Endothelial cell of umbilical vein (primary cell): ENCODE data around the gene PRKAR1B. TPM values are rescaled to one million over a fixed set of nuclear protein-coding genes. Genes with fewer than 3 reads are reported as not detected.

ENCODE experiments used
- BruUV-seq: library from RNA; stranded (reverse); fragments of 400-500 nt; replicated peaks from 2 replicates; lab custom pipeline; 2021; lab: Mats Ljungman, UMichigan
- CTCF ChIA-PET: fragments of 300-600, 350-600 bp; sonication (Branson Sonifier 250); formaldehyde crosslinking; loops from one replicate; lab custom pipeline; 2021; ENCODE audit warnings: antibody characterized with exemption, inconsistent platforms; lab: Charles Lee
- POLR2A ChIA-PET: fragments of 300-600, 350-600 bp; sonication (Branson Sonifier 250); formaldehyde crosslinking; loops from one replicate; lab custom pipeline; 2021; ENCODE audit warnings: antibody characterized with exemption, inconsistent platforms; lab: Charles Lee
- DNase-seq: peaks from one replicate; pipeline ENCODE4 v3.0.0-alpha.2; 2011; ENCODE audit warnings: low read depth, low spot score
- FAIRE-seq: peaks from 2 replicates; lab custom pipeline; 2011; peaks lifted over from hg19 to GRCh38; lab: Jason Lieb, UNC
- H2AFZ ChIP-seq: 2 replicates; pipeline ENCODE4 v1.6.0; 2012; ENCODE audit warnings: low read depth, low read length, control low read depth, inconsistent platforms
- H3K27ac ChIP-seq: 2 replicates; pipeline ENCODE4 v1.5.1; 2011; ENCODE audit warnings: low read depth, mild to moderate bottlenecking, control low read depth, low read length, moderate library complexity; ENCODE audit not compliant: insufficient read depth
- H3K27me3 ChIP-seq, 2 experiments: 2 replicates each; pipeline versions ENCODE4 v1.6.0 to v1.6.1; 2011; ENCODE audit warnings: low read length in 2 of 2, mixed read lengths in 1 of 2; ENCODE audit not compliant: control insufficient read depth in 2 of 2, insufficient read depth in 2 of 2
- H3K36me3 ChIP-seq, 2 experiments: 2 replicates in 1 of 2; 3 replicates in 1 of 2; pipeline ENCODE4 v1.5.1; 2011; ENCODE audit warnings: low read length in 2 of 2, mild to moderate bottlenecking in 1 of 2, moderate library complexity in 1 of 2; ENCODE audit not compliant: control insufficient read depth in 2 of 2, insufficient read depth in 2 of 2; ENCODE audit errors: extremely low read depth in 1 of 2
- H3K4me1 ChIP-seq: 3 replicates; pipeline ENCODE4 v1.5.1; 2011; ENCODE audit warnings: mild to moderate bottlenecking, low read length; ENCODE audit not compliant: control insufficient read depth, insufficient read depth; ENCODE audit errors: extremely low read depth
- H3K4me2 ChIP-seq: 2 replicates; pipeline ENCODE4 v1.6.1; 2011; ENCODE audit warnings: low read length, control low read depth, mixed read lengths; ENCODE audit not compliant: insufficient read depth
- H3K4me3 ChIP-seq, 3 experiments: fragments of 200-600 bp in 1 of 3; sonication (generic), shearing (Covaris generic) in 1 of 3; replicated peaks in 1 of 3; 2 replicates each; pipeline ENCODE4 v1.5.1; 2011 to 2016; ENCODE audit warnings: control low read depth in 3 of 3, low read length in 3 of 3, mild to moderate bottlenecking in 2 of 3, inconsistent platforms in 1 of 3, low read depth in 1 of 3, moderate library complexity in 1 of 3; ENCODE audit not compliant: insufficient read depth in 1 of 3
- H3K79me2 ChIP-seq: 2 replicates; pipeline ENCODE4 v1.6.0; 2012; ENCODE audit warnings: low read length, inconsistent platforms; ENCODE audit not compliant: control insufficient read depth, insufficient read depth
- H3K9ac ChIP-seq: replicated peaks from 2 replicates; pipeline ENCODE3; 2011; ENCODE audit warnings: low read length, control low read depth; ENCODE audit not compliant: insufficient read depth; ENCODE audit errors: extremely low read depth
- H3K9me1 ChIP-seq: replicated peaks from 3 replicates; pipeline ENCODE4 v1.6.0; 2011; ENCODE audit warnings: mild to moderate bottlenecking, low read length; ENCODE audit not compliant: control insufficient read depth, insufficient read depth; ENCODE audit errors: extremely low read depth
- H3K9me3 ChIP-seq: replicated peaks from 2 replicates; pipeline ENCODE4 v1.5.1; 2012; ENCODE audit warnings: low read length, inconsistent platforms; ENCODE audit not compliant: control insufficient read depth, insufficient read depth
- H4K20me1 ChIP-seq: replicated peaks from 2 replicates; pipeline ENCODE3; 2011; ENCODE audit warnings: mild to moderate bottlenecking, low read length; ENCODE audit not compliant: control insufficient read depth, insufficient read depth; ENCODE audit errors: extremely low read depth
- EZH2 ChIP-seq: IDR thresholded peaks from 2 replicates; pipeline ENCODE4 v1.6.1; 2012; ENCODE audit warnings: borderline replicate concordance, low read depth, mild to moderate bottlenecking, moderate library complexity, low read length, inconsistent platforms; ENCODE audit not compliant: severe bottlenecking
- FOS ChIP-seq: IDR thresholded peaks from 2 replicates; pipeline ENCODE4 v1.6.1; 2011; ENCODE audit warnings: mild to moderate bottlenecking, low read length, moderate library complexity, borderline replicate concordance; ENCODE audit not compliant: insufficient read depth
- GATA2 ChIP-seq: IDR thresholded peaks from 2 replicates; pipeline ENCODE4 v1.7.0; 2011; ENCODE audit warnings: low read depth, mild to moderate bottlenecking, moderate library complexity, mixed read lengths, low read length; ENCODE audit not compliant: insufficient read length, insufficient read depth
- JUN ChIP-seq: IDR thresholded peaks from 2 replicates; pipeline ENCODE4 v1.6.1; 2011; ENCODE audit warnings: borderline replicate concordance, low read depth; ENCODE audit not compliant: insufficient read length, insufficient read depth
- MYC ChIP-seq: IDR thresholded peaks from one replicate; pipeline ENCODE4 v1.6.1; 2011; ENCODE audit warnings: mild to moderate bottlenecking, low read depth, low read length
- POLR2A ChIP-seq: IDR thresholded peaks from 2 replicates; pipeline ENCODE4 v1.6.1; 2012; ENCODE audit warnings: low read depth, mild to moderate bottlenecking, control low read depth, low read length
- POLR2AphosphoS5 ChIP-seq: IDR thresholded peaks from 2 replicates; pipeline ENCODE4 v1.6.1; 2012; ENCODE audit warnings: low read depth, mild to moderate bottlenecking, control low read depth, low read length, moderate library complexity; ENCODE audit not compliant: insufficient read depth
- dilution Hi-C: fragments of 300-500 bp; cut with MboI; formaldehyde crosslinking; loops from one replicate; pipeline ENCODE4 v1.15.0; 2019; ENCODE audit warnings: low sequenced_read_pairs; ENCODE audit not compliant: extremely low pct_ligation_motif_present
- intact Hi-C: fragments of 100-400 bp; cut with micrococcal nuclease; formaldehyde crosslinking; loops from one replicate; pipeline ENCODE4 v1.10.0; 2022
- polyA plus RNA-seq, 4 experiments: library from polyadenylated mRNA; depleted of rRNA in 3 of 4; stranded (reverse) in 3 of 4; unstranded in 1 of 4; fragments of >200 nt; gene quantifications; 2 replicates each; pipeline versions ENCODE4 v1.2.1 to v1.2.3, GENCODE V29; 2011 to 2012; ENCODE audit warnings: missing spikeins in 1 of 4
- total RNA-seq: library from RNA; stranded (reverse); gene quantifications from 2 replicates; pipeline ENCODE4 v1.2.3, GENCODE V29; 2021
- TF ChIP-seq, protein P1 (sequence below), 2 donors: IDR thresholded peaks; 1 replicate in 1 of 2; 2 replicates in 1 of 2; pipeline ENCODE4 v1.5.1; 2011; ENCODE audit warnings: low read length in 2 of 2, mild to moderate bottlenecking in 2 of 2, moderate library complexity in 2 of 2, control low read depth in 1 of 2, inconsistent platforms in 1 of 2, low read depth in 1 of 2; ENCODE audit not compliant: insufficient read depth in 1 of 2; ENCODE audit errors: extremely low read depth in 1 of 2
- TF ChIP-seq, protein P2 (sequence below): IDR thresholded peaks from 2 replicates; pipeline ENCODE4 v1.6.1; 2011; ENCODE audit not compliant: insufficient read depth, insufficient read length

PRKAR1B gene
- total and polyA plus RNA-seq, 2 donors (not counting 3 experiments of a cell fraction or from before 2014, with no cell fraction given), result 15.4 to 29.2 TPM

DNA sequence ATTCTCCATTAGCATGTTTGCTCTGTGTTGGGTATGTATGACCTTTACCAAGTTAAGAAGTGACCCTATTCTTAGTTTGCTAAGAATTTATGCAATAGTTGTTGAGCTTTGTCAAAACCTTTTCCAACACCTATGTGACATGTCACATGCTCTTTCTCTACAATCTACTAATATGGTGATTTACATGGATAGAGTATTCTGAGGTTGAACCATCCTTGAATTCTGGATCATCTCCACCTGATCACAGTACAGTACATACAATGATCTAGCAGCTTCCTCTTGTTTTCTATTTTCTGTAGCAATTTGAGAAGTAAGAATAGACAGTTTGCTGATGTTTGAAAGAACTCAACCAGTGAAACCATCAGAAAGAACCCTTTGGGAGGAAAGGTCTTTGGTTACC lies 106.2 kb downstream of the PRKAR1B start:
- no TSS peak for BruUV-seq
- H3K27ac ChIP-seq, result no peak overlapping the region
- H2AFZ ChIP-seq, result no peak overlapping the region
- no peaks in the 10 kb centered on the region for H3K27me3 ChIP-seq
- H4K20me1 ChIP-seq, result no peaks in the 10 kb centered on the region
- H3K79me2 ChIP-seq, result no peaks in the 10 kb centered on the region
- no peak overlapping the region for H3K9ac ChIP-seq
- H3K4me3 ChIP-seq, result no peak overlapping the region
- intact Hi-C loops (no loop called here), dilution Hi-C loops (no loop called here)
- peaks cover 4% of the 10 kb centered on the region for H3K9me3 ChIP-seq
- FAIRE-seq (no peak), DNase-seq (no peak)
- TF ChIP-seq EZH2 (no peak), POLR2AphosphoS5 (no peak), FOS (no peak)
- no peak overlapping the region for H3K4me2 ChIP-seq
- H3K9me1 ChIP-seq, result no peaks in the 10 kb centered on the region
- peaks cover 15% of the 10 kb centered on the region for H3K4me1 ChIP-seq
- POLR2A ChIA-PET, result no interaction called here
- CTCF ChIA-PET, result interaction anchor here (1.2 kb wide), 1 partner anchor 101 kb away, joined by 3 read pairs; the partner anchor contains the start of gene PDGFA
- no peaks in the 10 kb centered on the region for H3K36me3 ChIP-seq

DNA sequence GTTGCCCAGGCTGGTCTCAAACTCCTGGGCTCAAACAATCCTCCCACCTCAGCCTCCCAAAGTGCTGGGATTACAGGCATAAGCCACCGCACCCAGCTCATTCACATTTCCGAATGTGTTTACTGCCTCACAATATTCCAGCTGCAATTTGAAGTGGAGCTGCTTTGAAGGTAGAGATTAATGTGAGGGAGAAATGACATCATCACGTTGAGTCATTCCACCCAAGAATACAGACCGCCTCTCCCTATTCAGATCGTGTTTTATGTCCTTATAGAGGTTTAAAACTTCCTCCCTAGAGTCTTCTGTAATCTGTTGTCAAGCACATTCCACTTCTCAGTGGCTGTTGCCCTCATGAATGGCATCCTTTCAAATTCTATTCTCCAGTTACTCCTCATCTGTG lies 107.0 kb downstream of the PRKAR1B start:
- ChIA-PET CTCF (interaction anchor here (0.8 to 1.2 kb wide), 7 partner anchors 11 to 100 kb away, joined by 3 to 7 read pairs (median 4); partner anchors contain the start of gene PDGFA), POLR2A (interaction anchor here (0.8 to 1.4 kb wide), 3 partner anchors 15 to 68 kb away, joined by 3 to 12 read pairs (median 3); no protein-coding TSS in a partner anchor)
- TF ChIP-seq JUN, result peak; percentile 93
- no peak for TF ChIP-seq EZH2
- no peak for TF ChIP-seq POLR2A
- TF ChIP-seq, protein P1, sequence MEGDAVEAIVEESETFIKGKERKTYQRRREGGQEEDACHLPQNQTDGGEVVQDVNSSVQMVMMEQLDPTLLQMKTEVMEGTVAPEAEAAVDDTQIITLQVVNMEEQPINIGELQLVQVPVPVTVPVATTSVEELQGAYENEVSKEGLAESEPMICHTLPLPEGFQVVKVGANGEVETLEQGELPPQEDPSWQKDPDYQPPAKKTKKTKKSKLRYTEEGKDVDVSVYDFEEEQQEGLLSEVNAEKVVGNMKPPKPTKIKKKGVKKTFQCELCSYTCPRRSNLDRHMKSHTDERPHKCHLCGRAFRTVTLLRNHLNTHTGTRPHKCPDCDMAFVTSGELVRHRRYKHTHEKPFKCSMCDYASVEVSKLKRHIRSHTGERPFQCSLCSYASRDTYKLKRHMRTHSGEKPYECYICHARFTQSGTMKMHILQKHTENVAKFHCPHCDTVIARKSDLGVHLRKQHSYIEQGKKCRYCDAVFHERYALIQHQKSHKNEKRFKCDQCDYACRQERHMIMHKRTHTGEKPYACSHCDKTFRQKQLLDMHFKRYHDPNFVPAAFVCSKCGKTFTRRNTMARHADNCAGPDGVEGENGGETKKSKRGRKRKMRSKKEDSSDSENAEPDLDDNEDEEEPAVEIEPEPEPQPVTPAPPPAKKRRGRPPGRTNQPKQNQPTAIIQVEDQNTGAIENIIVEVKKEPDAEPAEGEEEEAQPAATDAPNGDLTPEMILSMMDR (IDR thresholded peaks at IDR 0.05; ENCODE audit: extremely low read depth in 1 of 2, insufficient read depth in 1 of 2, low read depth in 1 of 2, low read length in 2 of 2), result no peak
- TF ChIP-seq GATA2, result no peak
- TF ChIP-seq, protein P2, sequence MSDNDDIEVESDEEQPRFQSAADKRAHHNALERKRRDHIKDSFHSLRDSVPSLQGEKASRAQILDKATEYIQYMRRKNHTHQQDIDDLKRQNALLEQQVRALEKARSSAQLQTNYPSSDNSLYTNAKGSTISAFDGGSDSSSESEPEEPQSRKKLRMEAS, result no peak
- no peak for TF ChIP-seq POLR2AphosphoS5
- TF ChIP-seq MYC, result no peak
- TF ChIP-seq FOS, result peak; percentile 66
- intact Hi-C loops, result no loop called here
- peak overlapping the region; percentile 41 for H3K27ac ChIP-seq
- no TSS peak for BruUV-seq
- H3K9me3 ChIP-seq, result peaks cover 4% of the 10 kb centered on the region
- peak; percentile 85 for DNase-seq
- no peaks in the 10 kb centered on the region for H3K79me2 ChIP-seq
- FAIRE-seq, result peak; percentile 87
- H2AFZ ChIP-seq, result peak overlapping the region; percentile 26
- no peaks in the 10 kb centered on the region for H3K27me3 ChIP-seq
- H3K4me2 ChIP-seq, result peak overlapping the region; percentile 37
- dilution Hi-C loops, result no loop called here
- no peaks in the 10 kb centered on the region for H3K9me1 ChIP-seq
- no peaks in the 10 kb centered on the region for H4K20me1 ChIP-seq
- no peak overlapping the region for H3K4me3 ChIP-seq
- no peak overlapping the region for H3K9ac ChIP-seq
- peaks cover 15% of the 10 kb centered on the region for H3K4me1 ChIP-seq
- no peaks in the 10 kb centered on the region for H3K36me3 ChIP-seq
